Neural crest cell (in vitro differentiated cells): Measurements from ENCODE around the gene AXDND1. TPM values are rescaled to one million over a fixed set of nuclear protein-coding genes. Genes with fewer than 3 reads are reported as not detected.
A peak's percentile ranks its signal among the peaks of the same experiment; 100 is the strongest.
"Not testable (repeated sequence)": the region's sequence is repeated elsewhere in the genome, so short reads cannot be mapped to it uniquely, and the experiment has no call there.

ENCODE experiments used
- DNase-seq: peaks from one replicate; pipeline ENCODE4 v3.0.0; 2021; ENCODE audit warnings: low read depth, mixed read lengths, low spot score
- H3K27ac Mint-ChIP-seq: one replicate; pipeline ENCODE4 v1.8.0; 2021; ENCODE audit warnings: mild to moderate bottlenecking, mixed read lengths; ENCODE audit not compliant: unreplicated experiment
- H3K27me3 Mint-ChIP-seq: 2 replicates; pipeline ENCODE4 v1.8.0; 2021; ENCODE audit warnings: low read depth, mild to moderate bottlenecking, mixed read lengths
- H3K36me3 Mint-ChIP-seq: 2 replicates; pipeline ENCODE4 v1.8.0; 2021; ENCODE audit warnings: low read depth, mild to moderate bottlenecking, mixed read lengths
- H3K4me1 Mint-ChIP-seq: 2 replicates; pipeline ENCODE4 v1.8.0; 2021; ENCODE audit warnings: mixed read lengths
- H3K4me3 Mint-ChIP-seq: one replicate; pipeline ENCODE4 v1.8.0; 2021; ENCODE audit warnings: mild to moderate bottlenecking, mixed read lengths
- H3K9me3 Mint-ChIP-seq: 2 replicates; pipeline ENCODE4 v1.8.0; 2021; ENCODE audit warnings: mixed read lengths
- CTCF ChIP-seq: fragments of 200-600 bp; sonication (generic); conservative IDR thresholded peaks from 2 replicates; pipeline ENCODE4 v1.5.0; 2021; ENCODE audit warnings: antibody characterized with exemption, mild to moderate bottlenecking
- total RNA-seq: library from RNA; stranded (reverse); gene quantifications from 2 replicates; pipeline ENCODE4 v1.2.1, GENCODE V29; 2021

The AXDND1 gene
- total RNA-seq, 1 donor from 2014 or later: 0.86 TPM

- peaks cover 9% of the 10 kb centered on the region for H3K36me3 Mint-ChIP-seq
- TF ChIP-seq CTCF: no peak
- DNase-seq: no peak
- no peak overlapping the region for H3K27ac Mint-ChIP-seq
- no peaks in the 10 kb centered on the region for H3K4me1 Mint-ChIP-seq
- no peaks in the 10 kb centered on the region for H3K27me3 Mint-ChIP-seq
- H3K4me3 Mint-ChIP-seq: no peak overlapping the region
- no peaks in the 10 kb centered on the region for H3K9me3 Mint-ChIP-seq
These were observed 22.9 kb upstream of the AXDND1 start for GRCh38 chr1:179342740-179343404.

DNA sequence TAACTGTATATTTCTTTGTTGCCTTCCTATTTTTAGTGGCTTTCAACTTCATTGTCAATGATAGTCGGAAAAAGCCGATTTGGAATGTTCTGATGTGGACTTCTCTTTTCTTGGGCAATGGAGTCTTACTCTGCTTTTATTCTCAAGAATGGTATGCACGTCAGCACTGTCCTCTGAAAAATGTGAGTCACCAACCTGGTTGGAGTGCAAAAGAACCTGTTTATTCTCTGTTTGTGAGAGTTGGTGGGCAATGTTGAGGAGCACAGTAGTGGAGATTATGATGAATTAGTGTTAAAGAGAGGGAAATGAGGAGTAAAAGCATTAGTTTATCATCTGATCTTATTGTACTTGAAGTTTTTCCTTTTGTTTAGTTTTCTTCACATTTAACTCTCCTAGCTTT is 14.5 kb upstream of the AXDND1 start:
- Mint-ChIP-seq H3K9me3 (no peaks in the 10 kb centered on the region), H3K4me3 (no peak overlapping the region), H3K27ac (no peak overlapping the region), H3K36me3 (peaks cover 7% of the 10 kb centered on the region), H3K27me3 (no peaks in the 10 kb centered on the region), H3K4me1 (no peaks in the 10 kb centered on the region)
- no peak for DNase-seq
- TF ChIP-seq CTCF: no peak

DNA sequence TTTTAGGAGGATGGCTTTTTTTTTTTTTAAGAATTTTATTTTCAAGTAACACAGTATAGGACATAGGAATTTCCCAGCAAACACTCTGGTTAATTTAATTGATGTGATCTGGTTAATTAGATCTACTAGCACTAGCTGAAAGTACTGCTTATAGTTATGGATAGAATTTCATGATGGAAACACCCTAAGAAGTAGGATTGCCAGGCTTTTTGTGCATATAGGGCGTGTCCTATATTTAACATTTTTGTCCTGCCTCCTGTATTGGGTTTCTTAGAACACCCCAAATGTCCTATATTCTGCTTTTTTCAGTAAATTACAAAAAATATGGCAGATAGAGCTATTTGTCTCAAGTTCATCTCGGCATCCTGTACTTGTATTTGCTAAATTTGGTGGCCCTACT is 13.5 kb upstream of the AXDND1 start:
- Mint-ChIP-seq H3K4me1 (no peaks in the 10 kb centered on the region), H3K36me3 (peaks cover 7% of the 10 kb centered on the region), H3K9me3 (no peaks in the 10 kb centered on the region), H3K4me3 (no peak overlapping the region), H3K27ac (no peak overlapping the region), H3K27me3 (no peaks in the 10 kb centered on the region)
- no peak for TF ChIP-seq CTCF
- no peak for DNase-seq

- Mint-ChIP-seq H3K36me3 (peaks cover 7% of the 10 kb centered on the region), H3K4me3 (no peak overlapping the region), H3K4me1 (no peaks in the 10 kb centered on the region), H3K9me3 (no peaks in the 10 kb centered on the region), H3K27ac (no peak overlapping the region), H3K27me3 (no peaks in the 10 kb centered on the region)
- TF ChIP-seq CTCF: no peak
- no peak for DNase-seq
These were observed 12.2 kb upstream of the AXDND1 start for GRCh38 chr1:179353546-179353945.

DNA sequence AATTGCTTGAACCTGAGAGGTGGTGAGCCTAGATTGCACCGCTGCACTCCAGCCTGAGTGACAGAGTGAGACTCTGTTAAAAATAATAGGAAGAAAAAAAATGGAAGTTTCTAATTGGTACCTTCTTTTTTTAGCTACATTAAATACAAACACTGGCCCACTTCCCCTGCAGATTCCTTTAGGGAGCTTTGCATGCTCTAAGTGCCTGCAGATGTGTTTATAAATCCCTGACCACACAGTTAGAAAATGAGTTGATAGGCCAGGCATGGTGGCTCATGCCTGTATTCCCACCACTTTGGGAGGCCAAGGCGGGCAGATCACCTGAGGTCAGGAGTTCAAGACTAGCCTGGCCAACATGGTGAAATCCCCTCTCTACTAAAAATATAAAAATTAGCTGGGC is 4.1 kb upstream of the AXDND1 start:
- not testable (repeated sequence) for DNase-seq, H3K27ac Mint-ChIP-seq, H3K36me3 Mint-ChIP-seq, H3K9me3 Mint-ChIP-seq, H3K4me3 Mint-ChIP-seq, H3K27me3 Mint-ChIP-seq
- H3K4me1 Mint-ChIP-seq: peaks cover 14% of the 10 kb centered on the region

GRCh38 chr1:179366093-179366800 is 476 bp downstream of the AXDND1 start:
- Mint-ChIP-seq H3K27me3 (peaks cover 8% of the 10 kb centered on the region), H3K9me3 (no peaks in the 10 kb centered on the region), H3K4me3 (peak overlapping the region; percentile 94), H3K27ac (peak overlapping the region; percentile 100), H3K4me1 (peaks cover 14% of the 10 kb centered on the region), H3K36me3 (no peaks in the 10 kb centered on the region)
- DNase-seq: no peak
- peak; percentile 19 for TF ChIP-seq CTCF
